ENCODE data around the gene TFEB.
A peak's percentile ranks its signal among the peaks of the same experiment; 100 is the strongest.

TFEB gene

DNA sequence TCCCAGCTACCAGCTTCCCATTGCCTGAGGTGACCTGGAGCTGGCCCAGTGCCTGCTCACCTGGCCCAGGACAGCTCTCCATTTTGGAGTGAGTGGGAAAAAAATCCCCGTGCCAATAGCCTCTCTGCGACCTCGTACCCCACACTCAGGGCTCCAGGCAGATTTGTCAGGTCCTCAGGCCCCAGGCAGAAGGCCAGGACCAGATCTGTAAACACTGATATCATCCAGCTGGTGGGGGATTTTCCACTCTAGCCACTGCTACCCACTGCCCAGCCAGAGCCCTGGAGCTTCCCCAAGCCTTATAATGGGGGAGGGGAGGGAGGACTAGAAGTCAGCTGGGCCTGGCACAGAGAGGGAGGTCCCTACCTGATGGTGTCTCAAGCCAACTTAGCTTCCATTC lies 13.1 kb upstream of the TFEB start:
- no peak for DNase-seq
- Histone ChIP-seq H2BK5ac (ENCODE audit: low read depth, low read length, poor library complexity, severe bottlenecking) (no peak overlapping the region), H2AFZ (ENCODE audit: low read depth, low read length) (no peak overlapping the region), H2AK5ac (ENCODE audit: low read length, severe bottlenecking) (no peak overlapping the region), H4K91ac (ENCODE audit: low read length) (no peak overlapping the region), H3K18ac (ENCODE audit: low read depth in 1 of 2, low read length in 2 of 2) (no peak overlapping the region), H3K36me3 (ENCODE audit: control insufficient read depth in 1 of 2, insufficient read depth in 2 of 2, low read depth in 1 of 2, low read length in 2 of 2) (no peaks in the 10 kb centered on the region), H3K4ac (ENCODE audit: low read depth in 1 of 2, low read length in 2 of 2) (no peak overlapping the region), H3K79me1 (replicated peaks; ENCODE audit: low read length, poor library complexity, severe bottlenecking) (no peaks in the 10 kb centered on the region), H4K8ac (ENCODE audit: low read length) (no peak overlapping the region), H3K9ac (ENCODE audit: low read length) (no peak overlapping the region), H3K23ac (ENCODE audit: low read length in 2 of 2) (no peak overlapping the region), H3K4me2 (ENCODE audit: low read length, poor library complexity, severe bottlenecking) (no peak overlapping the region), H2BK15ac (ENCODE audit: low read depth, poor library complexity, severe bottlenecking) (no peak overlapping the region), H3K9me3 (ENCODE audit: control insufficient read depth, low read length) (no peaks in the 10 kb centered on the region), H2BK120ac (ENCODE audit: low read depth, low read length) (no peak overlapping the region), H3K27ac (ENCODE audit: low read length, poor library complexity, severe bottlenecking) (no peak overlapping the region), H3K4me1 (ENCODE audit: control insufficient read depth, insufficient read depth, low read depth, low read length) (no peaks in the 10 kb centered on the region), H3K4me3 (ENCODE audit: insufficient read depth in 1 of 2, low read depth in 1 of 2, low read length in 2 of 2) (no peak overlapping the region), H3K14ac (ENCODE audit: low read length in 2 of 2) (no peak overlapping the region), H3K27me3 (ENCODE audit: control insufficient read depth in 1 of 2, insufficient read depth in 1 of 2, low read length in 2 of 2) (peaks cover 13 to 24% of the 10 kb centered on the region in 2 experiments), H2BK12ac (ENCODE audit: low read length in 2 of 2) (no peak overlapping the region)
- 79% methylated on average over 3 of the region's 3 CpGs for WGBS

DNA sequence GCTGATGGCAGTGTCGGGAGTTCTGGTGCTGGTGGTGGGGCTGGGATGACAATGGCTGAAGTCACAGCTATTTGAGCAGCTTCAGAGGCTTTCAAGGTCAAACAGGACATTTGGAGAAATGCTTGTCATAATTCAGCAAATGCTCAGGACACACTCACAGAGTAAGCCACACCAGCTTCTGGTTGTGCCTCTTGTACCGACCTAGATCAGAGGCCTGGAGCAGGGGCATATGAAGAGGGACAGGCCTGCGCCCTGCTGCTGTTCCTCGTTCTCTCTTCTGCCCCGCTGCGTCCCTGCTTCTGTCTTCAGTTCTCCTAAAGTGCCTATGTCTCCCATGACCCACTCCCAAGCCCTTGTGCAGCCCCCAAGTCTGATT lies 12.7 kb upstream of the TFEB start:
- 90% methylated on average over 6 of the region's 6 CpGs for WGBS
- H3K79me1 ChIP-seq (replicated peaks; ENCODE audit: low read length, poor library complexity, severe bottlenecking): no peaks in the 10 kb centered on the region
- no peak for DNase-seq
- H2BK12ac ChIP-seq (ENCODE audit: low read length in 2 of 2): no peak overlapping the region
- H3K14ac ChIP-seq (ENCODE audit: low read length in 2 of 2): no peak overlapping the region
- H2BK120ac ChIP-seq (ENCODE audit: low read depth, low read length): no peak overlapping the region
- no peaks in the 10 kb centered on the region for H3K9me3 ChIP-seq (ENCODE audit: control insufficient read depth, low read length)
- no peak overlapping the region for H3K4ac ChIP-seq (ENCODE audit: low read depth in 1 of 2, low read length in 2 of 2)
- H3K23ac ChIP-seq (ENCODE audit: low read length in 2 of 2): no peak overlapping the region
- no peak overlapping the region for H3K4me2 ChIP-seq (ENCODE audit: low read length, poor library complexity, severe bottlenecking)
- no peak overlapping the region for H4K91ac ChIP-seq (ENCODE audit: low read length)
- H3K27me3 ChIP-seq (ENCODE audit: control insufficient read depth in 1 of 2, insufficient read depth in 1 of 2, low read length in 2 of 2): peaks cover 9 to 21% of the 10 kb centered on the region in 2 experiments
- H4K8ac ChIP-seq (ENCODE audit: low read length): peak overlapping the region; percentile 42
- no peak overlapping the region for H3K18ac ChIP-seq (ENCODE audit: low read depth in 1 of 2, low read length in 2 of 2)
- H3K4me1 ChIP-seq (ENCODE audit: control insufficient read depth, insufficient read depth, low read depth, low read length): no peaks in the 10 kb centered on the region
- no peak overlapping the region for H3K9ac ChIP-seq (ENCODE audit: low read length)
- H2AFZ ChIP-seq (ENCODE audit: low read depth, low read length): no peak overlapping the region
- H2BK5ac ChIP-seq (ENCODE audit: low read depth, low read length, poor library complexity, severe bottlenecking): no peak overlapping the region
- no peak overlapping the region for H2BK15ac ChIP-seq (ENCODE audit: low read depth, poor library complexity, severe bottlenecking)
- no peak overlapping the region for H2AK5ac ChIP-seq (ENCODE audit: low read length, severe bottlenecking)
- no peak overlapping the region for H3K27ac ChIP-seq (ENCODE audit: low read length, poor library complexity, severe bottlenecking)
- no peak overlapping the region for H3K4me3 ChIP-seq (ENCODE audit: insufficient read depth in 1 of 2, low read depth in 1 of 2, low read length in 2 of 2)
- H3K36me3 ChIP-seq (ENCODE audit: control insufficient read depth in 1 of 2, insufficient read depth in 2 of 2, low read depth in 1 of 2, low read length in 2 of 2): no peaks in the 10 kb centered on the region

DNA sequence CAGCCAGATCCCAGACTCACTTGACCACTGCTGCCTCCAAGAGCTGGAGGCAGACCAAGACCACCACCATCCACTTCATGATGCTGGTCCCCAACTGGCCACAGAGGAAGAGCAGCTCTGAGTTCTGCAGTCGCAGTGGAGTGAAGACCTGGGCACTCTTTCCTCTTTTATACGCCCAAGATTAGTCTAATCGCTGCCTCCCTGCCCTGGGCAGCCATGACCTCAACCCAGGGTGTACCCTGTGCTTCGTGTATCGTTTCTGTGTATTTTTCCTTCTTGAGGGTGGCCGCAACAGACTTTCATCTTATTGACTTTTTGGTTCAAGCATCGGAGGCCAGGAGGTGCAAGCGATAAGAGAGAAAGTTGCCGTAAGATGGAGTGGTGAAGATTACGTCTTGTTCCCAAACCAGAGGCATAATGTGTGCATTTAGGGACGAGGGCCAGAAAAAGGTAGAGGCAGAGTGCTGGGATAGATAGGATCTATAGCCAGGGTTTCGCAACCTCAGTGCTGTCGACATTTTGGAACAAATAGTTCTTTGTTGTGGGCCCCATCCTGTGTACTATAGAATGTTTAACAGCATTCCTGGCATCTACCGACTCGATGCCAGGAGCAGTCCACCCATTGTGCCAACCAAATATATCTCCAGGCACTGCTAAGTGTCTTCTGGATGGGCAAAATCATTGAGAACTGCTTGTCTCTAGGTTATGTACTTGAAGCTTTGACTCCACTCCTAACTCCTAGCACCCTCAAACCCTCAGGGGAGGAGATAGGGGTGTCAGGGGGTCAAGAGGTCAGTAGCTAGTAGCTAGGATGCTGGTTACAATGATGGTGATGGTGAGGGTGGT lies 12.1 kb upstream of the TFEB start, which contains the start of gene PGC:
Gene PGC, minus strand, starts transcription at position 142 of the 846 bp plus-strand sequence. Its CDS starts 63 bp downstream, at position 79.
- 87% methylated on average over 14 of the region's 15 CpGs for WGBS
- Histone ChIP-seq H4K91ac (ENCODE audit: low read length) (no peak within 1 kb of the TSS), H4K8ac (ENCODE audit: low read length) (peak within 1 kb of the TSS; percentile 42), H3K23ac (ENCODE audit: low read length in 2 of 2) (no peak within 1 kb of the TSS), H3K9ac (ENCODE audit: low read length) (no peak within 1 kb of the TSS), H3K4me3 (ENCODE audit: insufficient read depth in 1 of 2, low read depth in 1 of 2, low read length in 2 of 2) (no peak within 1 kb of the TSS), H2BK15ac (ENCODE audit: low read depth, poor library complexity, severe bottlenecking) (no peak within 1 kb of the TSS), H3K36me3 (ENCODE audit: control insufficient read depth in 1 of 2, insufficient read depth in 2 of 2, low read depth in 1 of 2, low read length in 2 of 2) (no peaks in the 10 kb centered on the region), H3K14ac (ENCODE audit: low read length in 2 of 2) (no peak within 1 kb of the TSS), H3K18ac (ENCODE audit: low read depth in 1 of 2, low read length in 2 of 2) (no peak within 1 kb of the TSS), H3K27me3 (ENCODE audit: control insufficient read depth in 1 of 2, insufficient read depth in 1 of 2, low read length in 2 of 2) (peaks cover 8 to 21% of the 10 kb centered on the region in 2 experiments), H3K79me1 (replicated peaks; ENCODE audit: low read length, poor library complexity, severe bottlenecking) (no peaks in the 10 kb centered on the region), H2AFZ (ENCODE audit: low read depth, low read length) (no peak within 1 kb of the TSS), H3K4me1 (ENCODE audit: control insufficient read depth, insufficient read depth, low read depth, low read length) (no peaks in the 10 kb centered on the region), H2BK5ac (ENCODE audit: low read depth, low read length, poor library complexity, severe bottlenecking) (no peak within 1 kb of the TSS), H2BK120ac (ENCODE audit: low read depth, low read length) (no peak within 1 kb of the TSS), H3K9me3 (ENCODE audit: control insufficient read depth, low read length) (no peaks in the 10 kb centered on the region), H2BK12ac (ENCODE audit: low read length in 2 of 2) (no peak within 1 kb of the TSS), H3K27ac (ENCODE audit: low read length, poor library complexity, severe bottlenecking) (no peak within 1 kb of the TSS), H3K4me2 (ENCODE audit: low read length, poor library complexity, severe bottlenecking) (no peak within 1 kb of the TSS), H2AK5ac (ENCODE audit: low read length, severe bottlenecking) (no peak within 1 kb of the TSS), H3K4ac (ENCODE audit: low read depth in 1 of 2, low read length in 2 of 2) (no peak within 1 kb of the TSS)
- DNase-seq: no peak

DNA sequence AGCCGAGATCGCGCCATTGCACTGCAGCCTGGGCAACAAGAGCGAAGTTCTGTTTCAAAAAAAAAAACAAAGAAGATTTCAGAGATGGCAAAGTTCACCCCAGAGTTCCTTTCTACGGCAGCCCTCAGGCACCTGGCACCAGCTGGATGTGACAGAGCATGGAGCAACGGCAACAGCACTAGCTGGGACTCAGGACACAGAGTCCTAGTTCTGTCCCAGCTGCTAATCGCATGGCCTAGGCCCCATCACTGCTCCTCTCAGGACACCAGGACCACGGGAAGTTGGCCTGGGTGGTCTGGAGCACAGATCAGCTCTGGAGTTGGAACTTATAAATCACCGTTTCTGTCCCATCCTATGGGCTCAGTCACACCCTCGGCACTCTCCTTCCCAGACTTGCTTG lies 10.7 kb upstream of the TFEB start:
- Histone ChIP-seq H3K27ac (ENCODE audit: low read length, poor library complexity, severe bottlenecking) (no peak overlapping the region), H4K91ac (ENCODE audit: low read length) (no peak overlapping the region), H3K23ac (ENCODE audit: low read length in 2 of 2) (no peak overlapping the region), H3K36me3 (ENCODE audit: control insufficient read depth in 1 of 2, insufficient read depth in 2 of 2, low read depth in 1 of 2, low read length in 2 of 2) (no peaks in the 10 kb centered on the region), H3K4me3 (ENCODE audit: insufficient read depth in 1 of 2, low read depth in 1 of 2, low read length in 2 of 2) (no peak overlapping the region), H2AK5ac (ENCODE audit: low read length, severe bottlenecking) (no peak overlapping the region), H2BK5ac (ENCODE audit: low read depth, low read length, poor library complexity, severe bottlenecking) (no peak overlapping the region), H2BK12ac (ENCODE audit: low read length in 2 of 2) (no peak overlapping the region), H3K9ac (ENCODE audit: low read length) (no peak overlapping the region), H3K27me3 (ENCODE audit: control insufficient read depth in 1 of 2, insufficient read depth in 1 of 2, low read length in 2 of 2) (peaks cover 8 to 25% of the 10 kb centered on the region in 2 experiments), H2BK120ac (ENCODE audit: low read depth, low read length) (no peak overlapping the region), H3K14ac (ENCODE audit: low read length in 2 of 2) (no peak overlapping the region), H3K4ac (ENCODE audit: low read depth in 1 of 2, low read length in 2 of 2) (no peak overlapping the region), H4K8ac (ENCODE audit: low read length) (no peak overlapping the region), H3K9me3 (ENCODE audit: control insufficient read depth, low read length) (no peaks in the 10 kb centered on the region), H2BK15ac (ENCODE audit: low read depth, poor library complexity, severe bottlenecking) (no peak overlapping the region), H3K79me1 (replicated peaks; ENCODE audit: low read length, poor library complexity, severe bottlenecking) (no peaks in the 10 kb centered on the region), H3K4me2 (ENCODE audit: low read length, poor library complexity, severe bottlenecking) (no peak overlapping the region), H3K4me1 (ENCODE audit: control insufficient read depth, insufficient read depth, low read depth, low read length) (no peaks in the 10 kb centered on the region), H2AFZ (ENCODE audit: low read depth, low read length) (no peak overlapping the region), H3K18ac (ENCODE audit: low read depth in 1 of 2, low read length in 2 of 2) (no peak overlapping the region)
- DNase-seq: no peak
- 90% methylated on average over 10 of the region's 10 CpGs for WGBS

Measured in mesenchymal stem cell (in vitro differentiated cells and primary cell).